Neural cell (in vitro differentiated cells): ENCODE data around the gene PRKAB1. TPM values are rescaled to one million over a fixed set of nuclear protein-coding genes. Genes with fewer than 3 reads are reported as not detected.

Source experiments
- H2AFZ ChIP-seq: fragments of 200-600, 300-800 bp; sonication (generic), shearing (Covaris generic); 2 replicates; pipeline ENCODE4 v1.6.0; 2014; ENCODE audit warnings: low read depth, mild to moderate bottlenecking, antibody characterized with exemption, low read length, moderate library complexity
- H3F3A ChIP-seq: fragments of 200-600 bp; shearing (Covaris generic); 2 replicates; pipeline ENCODE4 v1.6.1; 2016; ENCODE audit warnings: mild to moderate bottlenecking, moderate library complexity, mixed read lengths, antibody characterized with exemption, low read length; ENCODE audit not compliant: insufficient read depth, poor library complexity, severe bottlenecking
- H3K27ac ChIP-seq: fragments of 200-600, 300-800 bp; sonication (generic), shearing (Covaris generic); 2 replicates; pipeline ENCODE4 v1.5.1; 2014; ENCODE audit warnings: mild to moderate bottlenecking, low read length, moderate library complexity
- H3K27me3 ChIP-seq: fragments of 300-800, 200-600 bp; sonication (generic), shearing (Covaris generic); 2 replicates; pipeline ENCODE4 v1.6.0; 2014; ENCODE audit warnings: mild to moderate bottlenecking, low read depth, low read length, moderate library complexity; ENCODE audit not compliant: insufficient read depth
- H3K36me3 ChIP-seq: fragments of 300-800, 200-600 bp; sonication (generic), shearing (Covaris generic); 2 replicates; pipeline ENCODE4 v1.5.1; 2014; ENCODE audit warnings: mild to moderate bottlenecking, antibody characterized with exemption, low read length, moderate library complexity; ENCODE audit not compliant: insufficient read depth
- H3K4me2 ChIP-seq: fragments of 300-800, 200-600 bp; sonication (generic), shearing (Covaris generic); 2 replicates; pipeline ENCODE4 v1.6.0; 2014; ENCODE audit warnings: mild to moderate bottlenecking, low read length
- H3K4me3 ChIP-seq: fragments of 300-800, 200-600 bp; sonication (generic), shearing (Covaris generic); 2 replicates; pipeline ENCODE4 v1.5.1; 2014; ENCODE audit warnings: mild to moderate bottlenecking, low read length, moderate library complexity
- H3K79me2 ChIP-seq: fragments of 200-600 bp; shearing (Covaris generic); replicated peaks from 2 replicates; pipeline ENCODE4 v1.6.0; 2014; ENCODE audit warnings: mild to moderate bottlenecking, low read length, moderate library complexity; ENCODE audit not compliant: insufficient read depth
- H3K9ac ChIP-seq: fragments of 300-800, 200-600 bp; sonication (generic), shearing (Covaris generic); 2 replicates; pipeline ENCODE4 v1.6.1; 2016; ENCODE audit warnings: mild to moderate bottlenecking, low read length, mixed read lengths
- H3K9me2 ChIP-seq: fragments of 200-600 bp; shearing (Covaris generic); 2 replicates; pipeline ENCODE4 v1.6.1; 2016; ENCODE audit warnings: mild to moderate bottlenecking, low read length, mixed read lengths; ENCODE audit not compliant: insufficient read depth
- H3K9me3 ChIP-seq: fragments of 200-600, 300-800 bp; sonication (generic), shearing (Covaris generic); 2 replicates; pipeline ENCODE4 v1.6.1; 2016; ENCODE audit warnings: mild to moderate bottlenecking, mixed run types, low read length, moderate library complexity, mixed read lengths
- H4K20me1 ChIP-seq: fragments of 200-600 bp; shearing (Covaris generic); 2 replicates; pipeline ENCODE4 v1.6.1; 2016; ENCODE audit warnings: mild to moderate bottlenecking, mixed run types; ENCODE audit not compliant: insufficient read depth
- CTCF ChIP-seq: fragments of 450-650 bp; IDR thresholded peaks from 2 replicates; pipeline ENCODE4 v1.5.1; 2014; ENCODE audit warnings: antibody characterized with exemption, mild to moderate bottlenecking, moderate library complexity; ENCODE audit not compliant: poor library complexity, severe bottlenecking
- EP300 ChIP-seq: fragments of 450-650 bp; conservative IDR thresholded peaks from 2 replicates; pipeline ENCODE4 v1.6.1; 2014; ENCODE audit warnings: antibody characterized with exemption, mild to moderate bottlenecking, moderate library complexity; ENCODE audit not compliant: poor library complexity, severe bottlenecking
- EZH2 ChIP-seq: fragments of 200-600, 300-800 bp; shearing (Covaris generic), sonication (generic); IDR thresholded peaks from 2 replicates; pipeline ENCODE4 v1.6.1; 2014; ENCODE audit warnings: antibody characterized with exemption, low read length, borderline replicate concordance, mild to moderate bottlenecking; ENCODE audit not compliant: insufficient read depth, poor library complexity, severe bottlenecking
- MXI1 ChIP-seq: fragments of 450-650 bp; conservative IDR thresholded peaks from 2 replicates; pipeline ENCODE4 v1.6.1; 2014; ENCODE audit warnings: antibody characterized with exemption, mild to moderate bottlenecking; ENCODE audit not compliant: poor library complexity, severe bottlenecking
- POLR2AphosphoS5 ChIP-seq: IDR thresholded peaks from 2 replicates; pipeline ENCODE4 v1.6.1; 2012
- RAD21 ChIP-seq: fragments of 450-650 bp; conservative IDR thresholded peaks from 2 replicates; pipeline ENCODE4 v1.6.1; 2014; ENCODE audit warnings: antibody characterized with exemption, mild to moderate bottlenecking, moderate library complexity
- REST ChIP-seq: IDR thresholded peaks from 2 replicates; pipeline ENCODE4 v1.6.1; 2012; ENCODE audit warnings: borderline replicate concordance
- SMC3 ChIP-seq: fragments of 450-650 bp; conservative IDR thresholded peaks from 2 replicates; pipeline ENCODE4 v1.6.1; 2014; ENCODE audit warnings: antibody characterized with exemption, mild to moderate bottlenecking, moderate library complexity; ENCODE audit not compliant: poor library complexity
- TAF1 ChIP-seq: IDR thresholded peaks from 2 replicates; pipeline ENCODE4 v1.6.1; 2012; ENCODE audit warnings: low read depth
- polyA plus RNA-seq: library from polyadenylated mRNA; depleted of rRNA; stranded (reverse); fragments of >200 nt; gene quantifications from 2 replicates; pipeline ENCODE4 v1.2.3, GENCODE V29; 2014

PRKAB1 gene
- polyA plus RNA-seq, 1 donor from 2014 or later, result 38.0 TPM

GRCh38 chr12:119713551-119714031 lies 45.7 kb downstream of the PRKAB1 start:
- no peak overlapping the region for H3K4me3 ChIP-seq
- H3K36me3 ChIP-seq, result no peaks in the 10 kb centered on the region
- H3K9ac ChIP-seq, result no peak overlapping the region
- no peak overlapping the region for H3K4me2 ChIP-seq
- H3K79me2 ChIP-seq, result no peaks in the 10 kb centered on the region
- no peaks in the 10 kb centered on the region for H3K27me3 ChIP-seq
- TF ChIP-seq SMC3 (no peak), EZH2 (no peak), REST (no peak), POLR2AphosphoS5 (no peak), TAF1 (no peak), RAD21 (no peak), EP300 (no peak), MXI1 (no peak), CTCF (no peak)
- H3K9me3 ChIP-seq, result no peaks in the 10 kb centered on the region
- H2AFZ ChIP-seq, result no peak overlapping the region
- no peaks in the 10 kb centered on the region for H4K20me1 ChIP-seq
- H3K27ac ChIP-seq, result no peak overlapping the region
- H3K9me2 ChIP-seq, result no peaks in the 10 kb centered on the region
- H3F3A ChIP-seq, result no peaks in the 10 kb centered on the region

GRCh38 chr12:119714614-119715267 lies 46.8 kb downstream of the PRKAB1 start:
- TF ChIP-seq MXI1 (no peak), SMC3 (no peak), RAD21 (no peak), POLR2AphosphoS5 (no peak), REST (no peak), CTCF (no peak), EZH2 (no peak), TAF1 (no peak), EP300 (no peak)
- no peak overlapping the region for H3K9ac ChIP-seq
- no peak overlapping the region for H3K4me3 ChIP-seq
- H3K9me2 ChIP-seq, result no peaks in the 10 kb centered on the region
- no peaks in the 10 kb centered on the region for H4K20me1 ChIP-seq
- no peak overlapping the region for H3K4me2 ChIP-seq
- no peaks in the 10 kb centered on the region for H3K9me3 ChIP-seq
- no peak overlapping the region for H2AFZ ChIP-seq
- no peaks in the 10 kb centered on the region for H3K27me3 ChIP-seq
- no peaks in the 10 kb centered on the region for H3F3A ChIP-seq
- no peak overlapping the region for H3K27ac ChIP-seq
- no peaks in the 10 kb centered on the region for H3K79me2 ChIP-seq
- H3K36me3 ChIP-seq, result no peaks in the 10 kb centered on the region
